Cerebellar cortex (tissue), 1 donor: ENCODE data around the gene MZF1.
"Not testable (repeated sequence)": the region's sequence is repeated elsewhere in the genome, so short reads cannot be mapped to it uniquely, and the experiment has no call there.

Experiments
- DNase-seq: peaks from one replicate; pipeline ENCODE4 v3.0.0-alpha.2; 2015; ENCODE audit warnings: low spot score

Gene MZF1

GRCh38 chr19:58539169-58539559, 34.0 kb downstream of the MZF1 start:
- DNase-seq, result not testable (repeated sequence)

- no peak for DNase-seq
These were observed 34.6 kb downstream of the MZF1 start for GRCh38 chr19:58538257-58539168.

GRCh38 chr19:58536852-58537798, 36.0 kb downstream of the MZF1 start:
- no peak for DNase-seq

DNA sequence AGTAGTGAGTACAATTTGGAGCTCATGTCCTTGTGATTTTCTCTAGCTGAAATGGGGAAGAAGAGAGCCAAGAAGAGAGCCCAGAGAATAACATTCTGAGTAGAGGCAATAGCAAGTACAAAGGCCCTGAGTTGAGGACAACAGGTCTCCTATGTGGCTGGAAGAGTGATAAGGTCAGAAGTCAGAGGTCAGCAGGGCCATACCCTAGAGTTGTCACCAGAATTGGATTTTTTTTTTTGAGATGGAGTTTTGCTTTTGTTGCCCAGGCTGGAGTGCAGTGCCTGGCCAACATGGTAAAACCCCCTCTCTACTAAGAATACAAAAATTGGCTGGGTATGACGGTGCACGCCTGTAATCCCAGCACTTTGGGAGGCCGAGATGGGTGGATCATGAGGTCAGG, 37.3 kb downstream of the MZF1 start:
- DNase-seq, result no peak

DNA sequence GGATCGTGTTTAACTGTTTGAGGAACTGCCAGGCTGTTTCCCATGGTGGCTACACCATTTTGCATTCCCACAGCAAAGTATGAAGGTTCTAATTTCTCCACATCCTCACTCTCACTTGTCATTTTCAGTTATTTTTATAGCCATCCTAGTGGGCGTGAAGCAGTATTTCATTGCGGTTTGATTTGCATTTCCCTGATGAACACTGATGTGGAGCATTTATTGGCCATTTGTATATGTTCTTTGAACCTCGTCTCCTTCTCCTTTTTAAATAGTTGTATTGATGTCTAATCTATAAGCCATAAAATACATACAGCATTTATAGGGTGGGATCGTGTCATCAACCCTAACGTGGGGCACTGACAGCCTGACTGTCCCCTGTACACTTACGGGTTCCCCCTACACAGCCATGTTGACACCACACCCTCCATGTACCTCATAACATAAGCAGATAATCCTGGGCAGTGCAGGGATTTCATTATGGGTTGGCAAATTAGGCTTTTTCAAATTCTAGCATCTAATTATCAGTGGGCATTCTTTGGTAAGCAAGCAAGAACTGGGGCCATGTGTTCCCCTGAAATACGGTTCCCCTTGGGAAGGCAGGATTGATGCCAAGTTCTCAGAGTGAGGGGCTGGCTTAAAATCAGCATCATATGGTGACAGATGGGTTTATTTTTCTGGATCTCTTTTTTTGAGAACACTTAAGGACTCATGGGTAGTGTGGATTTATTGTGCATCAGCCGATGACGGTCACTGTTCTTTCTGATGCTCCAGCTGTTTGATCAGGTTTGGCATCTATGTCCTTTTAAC, 41.9 kb downstream of the MZF1 start:
- DNase-seq, result no peak

DNA sequence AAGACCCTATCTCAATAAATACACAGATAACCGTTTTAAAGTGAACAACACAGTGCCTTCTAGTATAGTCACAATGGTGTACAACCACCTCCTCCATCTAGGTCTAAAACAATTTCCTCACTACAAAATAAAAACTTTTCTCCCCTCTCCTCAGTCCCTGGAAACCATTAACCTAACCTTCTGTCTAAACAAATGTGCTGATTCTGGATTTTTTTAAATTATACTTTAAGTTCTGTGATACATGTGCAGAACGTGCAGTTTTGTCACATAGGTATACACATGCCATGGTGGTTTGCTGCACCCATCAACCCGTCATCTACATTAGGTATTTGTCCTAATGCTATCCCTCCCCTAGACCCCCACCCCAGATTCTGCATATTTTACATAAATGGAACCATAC, 43.7 kb downstream of the MZF1 start:
- DNase-seq, result no peak

- DNase-seq, result no peak
These were observed 50.4 kb downstream of the MZF1 start for GRCh38 chr19:58522709-58523108.

DNA sequence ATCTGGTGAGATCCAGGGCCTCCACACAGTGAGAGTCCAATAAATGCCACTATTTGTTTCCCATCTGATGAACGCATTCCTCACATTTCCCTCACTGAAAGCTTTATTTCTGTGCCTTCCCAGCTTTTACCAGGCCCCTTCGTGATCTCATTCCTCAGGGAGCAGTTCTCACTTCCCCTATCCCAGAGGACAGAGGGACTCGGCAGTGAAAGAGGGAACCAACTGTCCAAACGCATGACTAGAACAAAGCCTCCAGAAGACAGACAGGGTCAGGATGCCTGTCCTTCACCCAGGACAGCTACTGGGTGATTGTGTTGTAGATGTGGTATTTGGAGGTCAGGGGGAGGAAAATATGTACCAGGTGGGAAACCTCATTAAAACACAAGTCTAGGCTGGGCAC, 51.5 kb downstream of the MZF1 start:
- no peak for DNase-seq

GRCh38 chr19:58520257-58520599, 52.9 kb downstream of the MZF1 start:
- DNase-seq, result no peak

DNA sequence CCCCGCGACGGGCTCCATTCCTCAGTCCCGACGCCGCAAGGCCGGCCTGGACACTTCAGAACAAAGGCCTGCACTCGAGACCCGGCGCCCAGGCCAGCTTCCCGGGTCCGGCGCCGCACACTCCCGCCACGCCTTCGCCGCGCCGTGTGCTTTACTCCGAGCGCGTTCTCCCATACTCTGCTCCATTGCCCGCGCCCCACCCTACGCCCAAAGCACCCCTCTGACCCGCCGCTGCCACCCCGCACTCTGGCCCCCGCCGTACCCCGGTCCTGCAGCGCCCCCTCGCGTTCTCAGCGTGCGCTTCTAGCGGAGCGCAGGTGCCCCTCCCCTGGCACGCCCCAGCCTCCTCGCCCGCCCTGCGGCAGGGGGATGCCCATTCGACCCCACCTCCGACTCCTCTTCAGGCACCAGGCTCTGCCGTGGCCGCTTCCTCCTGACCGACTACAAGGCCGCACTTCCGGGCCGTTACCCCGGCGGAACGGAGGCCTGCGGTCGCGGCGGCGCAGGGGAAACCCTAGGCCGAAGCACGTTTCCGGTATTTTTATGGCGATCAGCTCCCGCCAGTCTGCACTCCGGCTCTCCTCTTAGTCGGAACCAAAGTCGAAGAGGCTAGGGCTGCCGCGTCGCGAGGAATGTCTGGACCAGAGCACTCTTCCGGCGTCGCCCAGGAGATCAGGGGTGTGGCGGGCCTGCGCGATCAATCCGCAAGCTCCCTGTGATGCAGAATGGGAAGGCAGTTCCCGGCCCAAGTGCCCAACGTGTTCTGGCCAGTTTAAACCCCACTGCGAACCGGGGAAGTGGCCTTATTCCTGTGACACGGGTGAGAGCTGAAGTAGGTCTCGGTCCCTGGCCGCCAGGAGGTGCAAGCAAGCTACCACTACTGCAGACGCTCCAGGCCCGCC, 53.5 kb downstream of the MZF1 start, which contains the start of gene ZBTB45:
TSS of gene ZBTB45 (minus strand) at position 456 of the 902 bp plus-strand sequence. CDS start 2,137 bp downstream, outside the sequence.
- peak; percentile 97 for DNase-seq

- DNase-seq, result peak; percentile 71
These were observed 54.1 kb downstream of the MZF1 start for GRCh38 chr19:58519087-58519354.

GRCh38 chr19:58518256-58519086, 54.7 kb downstream of the MZF1 start:
- DNase-seq, result no peak

DNA sequence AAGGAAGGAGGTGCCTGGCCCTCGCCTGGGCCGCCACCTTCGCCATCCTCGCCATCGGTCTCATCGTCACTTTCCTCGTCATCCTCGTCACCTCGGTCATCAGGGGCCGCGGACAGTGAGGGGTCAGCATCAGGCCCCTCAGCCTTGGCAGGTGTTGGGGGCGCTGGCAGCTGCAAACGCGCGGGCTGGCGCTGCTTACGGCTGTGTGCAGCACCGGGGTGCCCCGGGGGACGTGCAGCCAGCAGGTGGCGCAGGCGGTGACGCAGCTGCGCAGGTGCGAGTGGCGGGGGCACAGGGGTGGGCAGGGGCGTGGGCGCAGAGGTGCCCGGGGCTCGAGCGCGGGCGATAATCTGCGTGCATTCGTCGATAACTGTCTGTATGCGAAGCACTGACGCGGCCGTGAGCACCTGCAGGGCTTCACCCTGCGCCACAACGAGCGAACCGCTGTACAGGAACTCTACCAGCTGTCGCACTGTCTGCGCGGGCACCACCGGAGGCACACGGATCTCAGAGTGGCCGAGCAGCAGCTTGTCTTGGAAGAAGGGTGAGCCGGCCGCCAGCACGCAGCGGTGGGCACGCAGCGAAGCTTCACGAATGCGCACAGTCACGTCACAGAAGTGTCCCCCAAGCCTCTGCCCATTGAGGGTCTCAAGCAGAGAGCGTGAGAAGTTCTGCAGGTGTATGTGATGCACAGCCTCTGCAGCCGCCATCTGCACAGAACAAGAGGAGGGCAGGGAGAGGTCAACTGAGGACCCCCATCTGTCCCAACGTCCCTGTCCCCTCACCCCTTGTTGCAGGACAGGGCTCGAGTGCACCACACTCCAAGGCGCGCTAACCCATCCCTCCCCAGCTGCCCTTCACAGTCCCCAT, 55.9 kb downstream of the MZF1 start:
- no peak for DNase-seq

DNA sequence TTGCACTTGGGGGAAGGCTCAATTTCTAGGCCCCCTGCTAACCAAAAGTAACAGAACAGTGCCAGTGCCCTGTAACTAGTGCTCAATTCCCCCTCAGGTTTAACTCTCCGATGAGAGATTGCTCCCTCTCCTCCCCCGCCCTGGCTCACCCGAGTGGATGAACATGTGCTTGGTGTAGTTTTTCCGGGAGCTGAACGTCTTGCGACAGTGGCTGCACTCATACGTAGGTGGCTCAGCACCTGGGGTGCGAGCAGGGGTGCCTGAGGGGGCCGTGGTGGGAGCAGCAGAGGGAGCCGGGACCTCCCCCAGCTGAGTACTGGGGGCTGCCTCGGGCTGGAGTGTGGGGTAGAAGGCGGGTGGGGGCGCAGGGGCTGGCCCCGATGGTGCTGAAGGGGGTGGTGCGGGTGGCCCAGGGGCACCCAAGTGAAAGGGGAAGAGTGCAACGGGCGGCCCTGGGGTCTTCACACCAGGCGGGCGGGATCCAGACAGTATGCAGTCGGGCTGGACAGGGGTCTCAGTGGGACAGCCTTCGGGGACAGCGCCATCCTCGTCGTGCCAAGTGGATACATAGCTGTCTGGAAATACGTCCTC, 56.8 kb downstream of the MZF1 start:
- no peak for DNase-seq

- no peak for DNase-seq
These were observed 57.9 kb downstream of the MZF1 start for GRCh38 chr19:58515259-58515658.

DNA sequence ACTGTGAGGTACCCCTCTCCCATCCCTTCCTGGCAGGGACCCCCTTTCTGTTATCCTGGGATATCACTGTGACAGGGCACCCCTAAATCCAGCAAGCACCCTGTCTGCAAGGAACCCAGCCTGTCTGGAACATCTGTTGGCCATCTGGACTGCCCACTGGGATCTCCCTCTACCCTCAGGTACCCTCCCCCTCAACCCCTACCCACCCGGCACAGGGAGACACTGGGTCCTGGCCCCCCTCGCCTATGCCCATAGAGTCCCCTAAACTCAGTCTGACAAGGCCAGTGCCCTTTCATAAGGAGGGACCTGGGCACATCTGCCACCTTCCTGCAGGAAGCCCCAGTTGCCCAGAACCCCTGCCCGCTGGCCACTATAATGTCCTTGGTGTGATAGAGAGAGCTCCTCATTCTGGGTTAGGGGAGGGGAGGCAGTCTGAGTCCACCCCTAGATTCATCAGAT, 58.5 kb downstream of the MZF1 start:
- no peak for DNase-seq

DNA sequence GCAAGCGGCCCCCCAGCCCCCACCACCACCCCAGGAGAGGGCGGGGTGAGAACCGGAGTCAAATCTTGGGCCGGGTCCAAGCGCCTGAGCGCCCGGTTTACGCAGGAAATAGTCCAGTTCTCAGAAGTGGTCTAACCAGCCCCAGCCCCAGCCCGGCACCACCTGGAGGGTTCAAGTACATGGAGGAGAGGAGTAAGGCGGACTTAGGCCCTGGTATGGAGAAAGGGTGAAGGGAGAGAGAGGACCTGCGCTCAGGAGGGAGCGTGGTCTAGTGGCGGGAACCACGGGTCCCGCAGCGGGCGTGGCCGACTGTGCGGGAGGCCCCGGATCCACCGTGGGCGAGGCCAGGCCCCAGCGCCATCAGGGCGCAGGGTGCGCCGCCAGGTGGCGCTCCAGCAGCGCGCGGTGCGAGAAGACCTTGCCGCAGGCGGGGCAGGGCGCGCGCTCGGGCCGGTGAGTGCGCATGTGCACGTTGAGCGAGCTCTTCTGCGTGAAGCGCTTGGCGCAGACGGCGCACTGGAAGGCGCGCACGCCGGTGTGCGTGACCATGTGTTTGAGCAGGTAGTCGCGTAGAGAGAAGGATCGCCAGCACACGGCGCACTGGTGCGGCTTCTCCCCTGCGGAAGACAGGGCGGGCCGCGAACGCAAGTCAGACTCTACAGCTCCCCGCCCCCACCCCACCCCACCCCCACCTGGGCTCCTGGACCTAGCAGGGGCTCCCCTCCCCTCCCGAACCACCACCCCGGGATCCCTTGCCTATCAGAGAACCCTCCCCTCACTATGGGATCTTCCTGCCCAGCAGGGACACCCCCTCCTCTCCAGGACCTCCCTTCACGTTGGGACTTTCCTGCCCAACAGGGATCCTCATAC, 59.2 kb downstream of the MZF1 start:
- DNase-seq, result peak; percentile 86

DNA sequence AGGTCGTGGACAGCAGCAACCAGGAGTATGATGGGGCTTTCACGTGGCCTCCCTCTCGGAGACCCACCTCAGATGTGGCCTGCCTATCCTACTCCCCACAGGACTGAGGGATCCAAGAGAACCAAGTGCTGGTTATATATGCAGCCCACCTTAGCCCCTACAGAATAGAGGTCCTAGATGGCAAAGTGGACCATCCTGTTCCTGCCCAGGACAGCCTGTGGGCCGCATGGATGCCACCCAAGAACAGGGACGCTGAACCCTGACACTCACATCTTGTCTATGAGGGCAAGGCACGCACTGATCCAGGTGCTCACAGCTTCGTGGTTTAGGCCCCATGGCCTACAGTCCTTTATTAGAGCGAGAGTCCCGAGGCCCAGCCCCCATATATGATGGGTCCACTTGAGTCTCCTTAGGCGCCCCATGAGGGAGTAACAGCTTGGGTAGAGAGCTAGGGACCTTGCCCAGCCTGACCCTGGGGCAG, 59.9 kb downstream of the MZF1 start:
- no peak for DNase-seq
